Measurements from ENCODE around the gene SUGCT. TPM values are rescaled to one million over a fixed set of nuclear protein-coding genes. Genes with fewer than 3 reads are reported as not detected.

SUGCT gene
- total and polyA plus RNA-seq, 2 of the 13 experiments (the other 11 are each of a cell fraction or from before 2014, with no cell fraction given): 10.1 to 22.2 TPM

DNA sequence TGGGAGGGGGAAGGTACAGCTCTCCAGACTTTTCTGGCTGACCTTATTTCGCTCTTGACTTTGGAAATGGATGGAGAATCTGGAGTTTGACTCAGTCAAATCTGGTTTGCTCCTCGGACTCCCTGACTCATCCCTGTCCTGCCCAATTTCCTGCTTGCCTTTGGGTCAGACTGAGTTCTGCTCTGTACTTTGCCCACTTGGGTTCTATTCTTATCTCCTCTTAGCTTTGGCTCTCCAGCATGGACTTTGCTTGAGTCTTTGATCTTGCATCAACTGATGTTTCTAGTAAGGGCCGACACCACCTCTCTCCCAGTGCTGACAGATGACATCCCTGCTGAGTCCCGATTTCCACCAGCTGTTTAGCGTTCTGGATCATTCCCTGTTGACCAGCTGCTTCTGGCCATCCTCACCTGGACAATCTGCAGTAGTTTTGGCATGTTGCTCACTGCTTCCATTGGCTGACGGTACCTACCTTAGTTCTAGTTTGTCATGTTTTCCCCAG is 335.3 kb downstream of the SUGCT start (continued):
- TF ChIP-seq ZNF564 (CRISPR knock-in tag; IDR thresholded peaks at IDR 0.05): no peak
- TF ChIP-seq, protein P1, sequence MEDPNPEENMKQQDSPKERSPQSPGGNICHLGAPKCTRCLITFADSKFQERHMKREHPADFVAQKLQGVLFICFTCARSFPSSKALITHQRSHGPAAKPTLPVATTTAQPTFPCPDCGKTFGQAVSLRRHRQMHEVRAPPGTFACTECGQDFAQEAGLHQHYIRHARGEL (CRISPR knock-in tag; IDR thresholded peaks at IDR 0.05): no peak
- TF ChIP-seq, protein P2, sequence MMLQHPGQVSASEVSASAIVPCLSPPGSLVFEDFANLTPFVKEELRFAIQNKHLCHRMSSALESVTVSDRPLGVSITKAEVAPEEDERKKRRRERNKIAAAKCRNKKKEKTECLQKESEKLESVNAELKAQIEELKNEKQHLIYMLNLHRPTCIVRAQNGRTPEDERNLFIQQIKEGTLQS (CRISPR knock-in tag; IDR thresholded peaks at IDR 0.05): peak; percentile 50; the same call in 1 of the 2 replicates
- peak; percentile 47; the same call in 1 of the 2 replicates for TF ChIP-seq ZNF788 (CRISPR knock-in tag; IDR thresholded peaks at IDR 0.05; ENCODE audit: borderline replicate concordance)
- 0 out of 2 replicates have a peak, but pooled peaks have one; percentile 35 for TF ChIP-seq ZFY (CRISPR knock-in tag; IDR thresholded peaks at IDR 0.05)
- peak; percentile 98 for TF ChIP-seq MEF2D (CRISPR knock-in tag; IDR thresholded peaks at IDR 0.05)
- TF ChIP-seq SMARCE1 (IDR thresholded peaks at IDR 0.05; ENCODE audit: borderline replicate concordance): no peak
- TF ChIP-seq ZNF225 (CRISPR knock-in tag; IDR thresholded peaks at IDR 0.05): no peak
- peak; percentile 48; the same call in 1 of the 2 replicates for TF ChIP-seq ZNF792 (CRISPR knock-in tag; IDR thresholded peaks at IDR 0.05)
- TF ChIP-seq ZNF549 (CRISPR knock-in tag; IDR thresholded peaks at IDR 0.05): 0 out of 2 replicates have a peak, but pooled peaks have one; percentile 33
- TF ChIP-seq ZNF264 (CRISPR knock-in tag; IDR thresholded peaks at IDR 0.05): 0 out of 2 replicates have a peak, but pooled peaks have one; percentile 53
- TF ChIP-seq, protein P3, sequence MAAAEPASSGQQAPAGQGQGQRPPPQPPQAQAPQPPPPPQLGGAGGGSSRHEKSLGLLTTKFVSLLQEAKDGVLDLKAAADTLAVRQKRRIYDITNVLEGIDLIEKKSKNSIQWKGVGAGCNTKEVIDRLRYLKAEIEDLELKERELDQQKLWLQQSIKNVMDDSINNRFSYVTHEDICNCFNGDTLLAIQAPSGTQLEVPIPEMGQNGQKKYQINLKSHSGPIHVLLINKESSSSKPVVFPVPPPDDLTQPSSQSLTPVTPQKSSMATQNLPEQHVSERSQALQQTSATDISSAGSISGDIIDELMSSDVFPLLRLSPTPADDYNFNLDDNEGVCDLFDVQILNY (CRISPR knock-in tag; conservative IDR thresholded peaks at IDR 0.05): no peak
- TF ChIP-seq, protein P4, sequence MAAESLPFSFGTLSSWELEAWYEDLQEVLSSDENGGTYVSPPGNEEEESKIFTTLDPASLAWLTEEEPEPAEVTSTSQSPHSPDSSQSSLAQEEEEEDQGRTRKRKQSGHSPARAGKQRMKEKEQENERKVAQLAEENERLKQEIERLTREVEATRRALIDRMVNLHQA (CRISPR knock-in tag; IDR thresholded peaks at IDR 0.05): no peak
- TF ChIP-seq ZNF567 (CRISPR knock-in tag; IDR thresholded peaks at IDR 0.05; ENCODE audit: borderline replicate concordance): no peak
- TF ChIP-seq HNF4G (IDR thresholded peaks at IDR 0.05; ENCODE audit: borderline replicate concordance, low read depth, low read length): peak; percentile 95
- TF ChIP-seq HNF4G (CRISPR knock-in tag; IDR thresholded peaks at IDR 0.05; ENCODE audit: borderline replicate concordance, low read depth): peak; percentile 89; the same call in 1 of the 2 replicates
- peak; percentile 98 for TF ChIP-seq POGZ (CRISPR knock-in tag; IDR thresholded peaks at IDR 0.05)
- no peak for TF ChIP-seq AGO2 (optimal IDR thresholded peaks at IDR 0.05; ENCODE audit: low read depth, low read length)
- TF ChIP-seq ZNF160 (CRISPR knock-in tag; IDR thresholded peaks at IDR 0.05): 0 out of 2 replicates have a peak, but pooled peaks have one; percentile 44
- no peak for TF ChIP-seq FOXM1 (CRISPR knock-in tag; IDR thresholded peaks at IDR 0.05)
- TF ChIP-seq CC2D1A (CRISPR knock-in tag; IDR thresholded peaks at IDR 0.05): no peak
- TF ChIP-seq MEIS2 (CRISPR knock-in tag; IDR thresholded peaks at IDR 0.05): peak; percentile 68; the same call in 1 of the 2 replicates
- TF ChIP-seq ZSCAN25 (CRISPR knock-in tag; IDR thresholded peaks at IDR 0.05): peak; percentile 94
- TF ChIP-seq PAX8 (CRISPR knock-in tag; IDR thresholded peaks at IDR 0.05; ENCODE audit: borderline replicate concordance): no peak
- no peak for TF ChIP-seq ZFP90 (CRISPR knock-in tag; IDR thresholded peaks at IDR 0.05; ENCODE audit: borderline replicate concordance)
- 0 out of 2 replicates have a peak, but pooled peaks have one; percentile 25 for TF ChIP-seq FOXK2 (IDR thresholded peaks at IDR 0.05)
- no peak for TF ChIP-seq SP2 (CRISPR knock-in tag; IDR thresholded peaks at IDR 0.05)
- TF ChIP-seq NFRKB (IDR thresholded peaks at IDR 0.05): no peak
- peak; percentile 67 for TF ChIP-seq NCOA2 (CRISPR knock-in tag; IDR thresholded peaks at IDR 0.05)
- TF ChIP-seq, protein P5, sequence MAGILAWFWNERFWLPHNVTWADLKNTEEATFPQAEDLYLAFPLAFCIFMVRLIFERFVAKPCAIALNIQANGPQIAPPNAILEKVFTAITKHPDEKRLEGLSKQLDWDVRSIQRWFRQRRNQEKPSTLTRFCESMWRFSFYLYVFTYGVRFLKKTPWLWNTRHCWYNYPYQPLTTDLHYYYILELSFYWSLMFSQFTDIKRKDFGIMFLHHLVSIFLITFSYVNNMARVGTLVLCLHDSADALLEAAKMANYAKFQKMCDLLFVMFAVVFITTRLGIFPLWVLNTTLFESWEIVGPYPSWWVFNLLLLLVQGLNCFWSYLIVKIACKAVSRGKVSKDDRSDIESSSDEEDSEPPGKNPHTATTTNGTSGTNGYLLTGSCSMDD (CRISPR knock-in tag; IDR thresholded peaks at IDR 0.05): no peak
